Ascending aorta (tissue), 2 donors: ENCODE results near the gene GTPBP1. TPM values are rescaled to one million over a fixed set of nuclear protein-coding genes. Genes with fewer than 3 reads are reported as not detected.
A peak's percentile ranks its signal among the peaks of the same experiment; 100 is the strongest.

Experiments
- DNase-seq, 2 donors: peaks; one replicate each; pipeline ENCODE4 v3.0.0-alpha.2; 2019; ENCODE audit warnings: low spot score in 2 of 2
- H3K27ac ChIP-seq, 2 donors: fragments of 200-600 bp; sonication (generic); one replicate each; pipeline ENCODE4 v1.5.1; 2016 to 2017; ENCODE audit warnings: mild to moderate bottlenecking in 1 of 2
- H3K27me3 ChIP-seq: fragments of 200-600 bp; sonication (generic); one replicate; pipeline ENCODE4 v1.5.1; 2017
- H3K36me3 ChIP-seq, 2 donors: fragments of 200-600 bp; sonication (generic); one replicate each; pipeline ENCODE4 v1.5.1; 2016
- H3K4me1 ChIP-seq, 2 donors: fragments of 200-600 bp; sonication (generic); one replicate each; pipeline ENCODE4 v1.5.1; 2016 to 2017; ENCODE audit warnings: mild to moderate bottlenecking in 1 of 2
- H3K4me3 ChIP-seq, 2 donors: fragments of 200-600 bp; sonication (generic); one replicate each; pipeline ENCODE4 v1.5.1; 2016 to 2017; ENCODE audit warnings: mild to moderate bottlenecking in 1 of 2
- H3K9me3 ChIP-seq, 2 donors: fragments of 200-600 bp; sonication (generic); one replicate each; pipeline ENCODE4 v1.5.1; 2016
- CTCF ChIP-seq, 3 experiments: fragments of 200-600 bp in 2 of 3; fragments of 450-650 bp in 1 of 3; sonication (generic) in 2 of 3; IDR thresholded peaks; one replicate each; pipeline ENCODE4 v1.5.1; 2016 to 2019; ENCODE audit warnings: antibody characterized with exemption in 3 of 3, mild to moderate bottlenecking in 1 of 3, moderate library complexity in 1 of 3
- intact Hi-C: fragments of 100-400 bp; cut with DNase I; formaldehyde crosslinking; loops from one replicate; pipeline ENCODE4 v1.15.1; 2023
- total RNA-seq: library from RNA; depleted of rRNA; stranded (reverse); fragments of >200 nt; gene quantifications from one replicate; pipeline ENCODE4 v1.1.0, GENCODE V29; 2016

The GTPBP1 gene
- total RNA-seq, 1 donor from 2014 or later: 89.5 TPM

- Histone ChIP-seq H3K4me3 (peak overlapping the region; percentile 72 to 79), H3K27me3 (no peaks in the 10 kb centered on the region), H3K27ac (peak overlapping the region; percentile 91 to 98), H3K4me1 (peaks cover 12 to 23% of the 10 kb centered on the region in 2 donors), H3K36me3 (peaks cover 14 to 16% of the 10 kb centered on the region in 2 donors), H3K9me3 (no peaks in the 10 kb centered on the region)
- no peak for DNase-seq
- intact Hi-C loops: loop anchor here (2.0 kb wide), 1 partner anchor 38 kb away; the partner anchor contains the start of gene DNAL4
- TF ChIP-seq CTCF (IDR thresholded peaks at IDR 0.05): no peak
Measured at GRCh38 chr22:38756711-38757463, 51.1 kb downstream of the GTPBP1 start.

GRCh38 chr22:38757464-38757757 is 51.7 kb downstream of the GTPBP1 start:
- intact Hi-C loops: loop anchor here (2.0 kb wide), 1 partner anchor 37 kb away; the partner anchor contains the start of gene DNAL4
- peak overlapping the region in 1 of 2 donors; percentile 91 for H3K27ac ChIP-seq
- H3K9me3 ChIP-seq: no peaks in the 10 kb centered on the region
- H3K27me3 ChIP-seq: no peaks in the 10 kb centered on the region
- DNase-seq: no peak
- peak overlapping the region in 1 of 2 donors; percentile 79 for H3K4me3 ChIP-seq
- H3K36me3 ChIP-seq: peaks cover 9 to 11% of the 10 kb centered on the region in 2 donors
- TF ChIP-seq CTCF (IDR thresholded peaks at IDR 0.05): no peak
- peaks cover 12 to 21% of the 10 kb centered on the region in 2 donors for H3K4me1 ChIP-seq

- Histone ChIP-seq H3K4me1 (peaks cover 10 to 12% of the 10 kb centered on the region in 2 donors), H3K27ac (no peak overlapping the region), H3K4me3 (no peak overlapping the region), H3K36me3 (peaks cover 0 to 2% of the 10 kb centered on the region in 2 donors), H3K9me3 (no peaks in the 10 kb centered on the region), H3K27me3 (no peaks in the 10 kb centered on the region)
- TF ChIP-seq CTCF (IDR thresholded peaks at IDR 0.05): no peak
- DNase-seq: no peak
- intact Hi-C loops: no loop called here
Measured at GRCh38 chr22:38758276-38758945, 52.7 kb downstream of the GTPBP1 start.

GRCh38 chr22:38759005-38759404 is 53.3 kb downstream of the GTPBP1 start:
- no peak overlapping the region for H3K27ac ChIP-seq
- H3K4me3 ChIP-seq: no peak overlapping the region
- intact Hi-C loops: no loop called here
- peaks cover 8 to 10% of the 10 kb centered on the region in 2 donors for H3K4me1 ChIP-seq
- TF ChIP-seq CTCF (IDR thresholded peaks at IDR 0.05): no peak
- DNase-seq: no peak
- no peaks in the 10 kb centered on the region for H3K27me3 ChIP-seq
- H3K9me3 ChIP-seq: no peaks in the 10 kb centered on the region
- H3K36me3 ChIP-seq: no peaks in the 10 kb centered on the region

GRCh38 chr22:38760477-38761201 is 54.9 kb downstream of the GTPBP1 start:
- Histone ChIP-seq H3K4me3 (no peak overlapping the region), H3K27ac (no peak overlapping the region), H3K36me3 (no peaks in the 10 kb centered on the region), H3K9me3 (no peaks in the 10 kb centered on the region), H3K27me3 (no peaks in the 10 kb centered on the region), H3K4me1 (peaks cover 8 to 11% of the 10 kb centered on the region in 2 donors)
- no peak for DNase-seq
- intact Hi-C loops: no loop called here
- TF ChIP-seq CTCF (IDR thresholded peaks at IDR 0.05): no peak
